HS-27A (cell line): Measurements from ENCODE around the gene CHI3L2.
A peak's percentile ranks its signal among the peaks of the same experiment; 100 is the strongest.

ENCODE experiments used
- DNase-seq: peaks from one replicate; pipeline ENCODE4 v3.0.0-alpha.2; 2012; ENCODE audit warnings: low read depth, missing footprints

The CHI3L2 gene

GRCh38 chr1:111227434-111227833 is at the start of gene CHI3L2:
TSS of gene CHI3L2 (plus strand) at chr1:111227713. CDS start at chr1:111227730, 17 bp downstream.
- no peak for DNase-seq

GRCh38 chr1:111179968-111180533 is 47.5 kb upstream of the CHI3L2 start:
- DNase-seq: no peak

GRCh38 chr1:111182052-111182451 is 45.5 kb upstream of the CHI3L2 start:
- DNase-seq: no peak

GRCh38 chr1:111183308-111184069 is 44.0 kb upstream of the CHI3L2 start:
- no peak for DNase-seq

- DNase-seq: no peak
Measured at GRCh38 chr1:111184663-111185062, 42.9 kb upstream of the CHI3L2 start.

GRCh38 chr1:111190931-111191451 is 36.5 kb upstream of the CHI3L2 start:
- DNase-seq: no peak

GRCh38 chr1:111191496-111191895 is 36.0 kb upstream of the CHI3L2 start:
- peak; percentile 30 for DNase-seq

- DNase-seq: no peak
Measured at GRCh38 chr1:111192074-111192473, 35.4 kb upstream of the CHI3L2 start.

- no peak for DNase-seq
Measured at GRCh38 chr1:111192658-111193519, 34.6 kb upstream of the CHI3L2 start.

- no peak for DNase-seq
Measured at GRCh38 chr1:111193712-111194480, 33.6 kb upstream of the CHI3L2 start.

GRCh38 chr1:111195002-111195684 is 32.4 kb upstream of the CHI3L2 start:
- no peak for DNase-seq

- no peak for DNase-seq
Measured at GRCh38 chr1:111196213-111196612, 31.3 kb upstream of the CHI3L2 start.

GRCh38 chr1:111197598-111198284 is 29.8 kb upstream of the CHI3L2 start:
- no peak for DNase-seq

GRCh38 chr1:111198836-111199235 is 28.7 kb upstream of the CHI3L2 start:
- DNase-seq: no peak

GRCh38 chr1:111199329-111199728 is 28.2 kb upstream of the CHI3L2 start:
- no peak for DNase-seq

- DNase-seq: no peak
Measured at GRCh38 chr1:111199881-111200801, 27.4 kb upstream of the CHI3L2 start, which contains the start of gene DENND2D. TSS of gene DENND2D (minus strand) at chr1:111200646. CDS start at chr1:111200459, 187 bp downstream.

GRCh38 chr1:111200802-111201161 is 26.7 kb upstream of the CHI3L2 start:
- no peak for DNase-seq

- no peak for DNase-seq
Measured at GRCh38 chr1:111201275-111202090, 26.0 kb upstream of the CHI3L2 start.

- DNase-seq: no peak
Measured at GRCh38 chr1:111202366-111202706, 25.2 kb upstream of the CHI3L2 start.
